Stomach (tissue), 4 donors: Measurements from ENCODE around the gene NUP93.

Experiments used
- EP300 ChIP-seq: sonication (generic); formaldehyde crosslinking; IDR thresholded peaks from one replicate; pipeline ENCODE4 v1.6.1; 2017; ENCODE audit warnings: antibody characterized with exemption
- POLR2AphosphoS5 ChIP-seq, 3 donors: sonication (generic); formaldehyde crosslinking; IDR thresholded peaks; one replicate each; pipeline ENCODE4 v1.6.1; 2016; ENCODE audit warnings: antibody characterized with exemption in 3 of 3
- TF ChIP-seq, protein P1 (sequence below), 7 experiments: fragments of 450-650 bp in 4 of 7; fragments of 200-600 bp in 3 of 7; sonication (generic) in 3 of 7; IDR thresholded peaks; one replicate each; pipeline ENCODE4 v1.5.1; 2016 to 2019; ENCODE audit warnings: antibody characterized with exemption in 7 of 7, control low read depth in 2 of 7, mild to moderate bottlenecking in 1 of 7

DNA sequence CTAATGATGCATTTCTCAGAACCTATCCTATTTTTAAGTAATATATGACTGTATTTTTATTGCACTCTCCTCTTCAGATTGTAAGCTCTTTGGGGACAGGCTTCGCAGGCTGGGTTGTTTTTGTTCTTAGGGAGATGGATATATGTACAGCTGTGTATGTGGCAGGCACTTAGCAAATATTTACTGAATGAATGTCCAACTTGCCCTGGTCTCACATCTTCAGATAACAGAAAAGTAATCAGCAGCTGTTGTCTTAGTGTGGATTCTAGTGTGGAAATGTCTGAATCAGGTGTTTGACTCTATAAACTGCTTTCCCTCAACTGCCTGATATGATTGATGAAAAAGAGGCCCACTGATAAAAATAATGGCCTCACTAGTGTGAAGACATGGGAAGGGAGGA lies 88.0 kb downstream of the NUP93 start:
- TF ChIP-seq EP300 (no peak), POLR2AphosphoS5 (IDR thresholded peaks at IDR 0.05) (no peak)
- TF ChIP-seq, protein P1, sequence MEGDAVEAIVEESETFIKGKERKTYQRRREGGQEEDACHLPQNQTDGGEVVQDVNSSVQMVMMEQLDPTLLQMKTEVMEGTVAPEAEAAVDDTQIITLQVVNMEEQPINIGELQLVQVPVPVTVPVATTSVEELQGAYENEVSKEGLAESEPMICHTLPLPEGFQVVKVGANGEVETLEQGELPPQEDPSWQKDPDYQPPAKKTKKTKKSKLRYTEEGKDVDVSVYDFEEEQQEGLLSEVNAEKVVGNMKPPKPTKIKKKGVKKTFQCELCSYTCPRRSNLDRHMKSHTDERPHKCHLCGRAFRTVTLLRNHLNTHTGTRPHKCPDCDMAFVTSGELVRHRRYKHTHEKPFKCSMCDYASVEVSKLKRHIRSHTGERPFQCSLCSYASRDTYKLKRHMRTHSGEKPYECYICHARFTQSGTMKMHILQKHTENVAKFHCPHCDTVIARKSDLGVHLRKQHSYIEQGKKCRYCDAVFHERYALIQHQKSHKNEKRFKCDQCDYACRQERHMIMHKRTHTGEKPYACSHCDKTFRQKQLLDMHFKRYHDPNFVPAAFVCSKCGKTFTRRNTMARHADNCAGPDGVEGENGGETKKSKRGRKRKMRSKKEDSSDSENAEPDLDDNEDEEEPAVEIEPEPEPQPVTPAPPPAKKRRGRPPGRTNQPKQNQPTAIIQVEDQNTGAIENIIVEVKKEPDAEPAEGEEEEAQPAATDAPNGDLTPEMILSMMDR (IDR thresholded peaks at IDR 0.05), result no peak
